Activated naive CD8-positive, alpha-beta T cell treated with anti-CD3 and anti-CD28 coated beads for 36 hours (primary cell): ENCODE results near the gene BPHL. TPM values are rescaled to one million over a fixed set of nuclear protein-coding genes. Genes with fewer than 3 reads are reported as not detected.
"Not testable (repeated sequence)": the region's sequence is repeated elsewhere in the genome, so short reads cannot be mapped to it uniquely, and the experiment has no call there.

Experiments used
- DNase-seq: peaks from one replicate; pipeline ENCODE4 v3.0.0; 2021
- H3K27ac Mint-ChIP-seq: one replicate; pipeline ENCODE4 v1.8.0; 2022; ENCODE audit warnings: mild to moderate bottlenecking, moderate library complexity, mixed read lengths
- H3K27me3 Mint-ChIP-seq: one replicate; pipeline ENCODE4 v1.8.0; 2022; ENCODE audit warnings: mild to moderate bottlenecking, mixed read lengths
- H3K36me3 Mint-ChIP-seq: one replicate; pipeline ENCODE4 v1.8.0; 2021; ENCODE audit warnings: mild to moderate bottlenecking, mixed read lengths
- H3K4me1 Mint-ChIP-seq: one replicate; pipeline ENCODE4 v1.8.0; 2021; ENCODE audit warnings: mixed read lengths
- H3K4me3 Mint-ChIP-seq: one replicate; pipeline ENCODE4 v1.8.0; 2022; ENCODE audit warnings: mild to moderate bottlenecking, moderate library complexity, mixed read lengths
- H3K9me3 Mint-ChIP-seq: one replicate; pipeline ENCODE4 v1.8.0; 2022; ENCODE audit warnings: mixed read lengths
- total RNA-seq, 2 experiments: library from RNA; stranded (reverse); gene quantifications; one replicate each; pipeline ENCODE4 v1.2.3, GENCODE V29; 2021

Gene BPHL
- total RNA-seq, 2 experiments from 2014 or later: 9.3 to 11.2 TPM

DNA sequence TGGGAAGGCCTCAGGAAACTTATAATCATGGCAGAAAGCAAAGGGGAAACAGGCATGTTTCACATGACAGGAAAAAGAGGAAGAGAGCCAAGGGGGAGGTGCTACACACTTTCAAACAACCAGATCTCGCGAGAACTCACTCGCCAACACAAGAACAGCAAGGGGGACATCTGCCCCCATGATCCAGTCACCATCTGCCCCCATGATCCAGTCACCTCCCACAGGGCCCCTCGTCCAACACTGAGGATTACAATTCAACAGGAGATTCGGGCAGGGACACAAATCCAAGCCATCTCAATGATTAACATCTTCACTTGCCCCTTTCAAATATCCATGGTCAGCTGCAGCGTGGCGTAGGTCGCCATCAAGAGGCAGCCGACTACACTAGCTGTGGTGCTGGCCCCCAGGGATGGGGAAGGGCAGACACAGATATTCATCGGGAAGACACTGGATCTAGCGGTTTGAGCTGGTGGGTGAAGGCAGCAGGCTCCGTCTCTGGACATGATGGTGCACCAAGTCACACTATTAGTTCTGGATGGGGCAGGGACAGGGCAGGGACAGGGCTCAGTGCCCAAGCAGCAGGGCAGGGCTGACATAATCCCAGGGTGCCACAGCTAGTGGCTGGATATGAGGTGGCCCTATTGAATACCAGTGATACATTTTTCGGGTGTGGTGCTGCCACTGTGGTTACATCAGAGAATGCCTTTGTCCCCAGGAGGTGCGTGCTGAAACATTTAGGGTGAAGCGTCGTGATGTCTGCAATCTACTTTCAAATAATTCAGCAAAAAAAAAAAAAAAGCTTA, 77.4 kb downstream of the BPHL start:
- H3K36me3 Mint-ChIP-seq: no peaks in the 10 kb centered on the region
- no peak overlapping the region for H3K27ac Mint-ChIP-seq
- H3K9me3 Mint-ChIP-seq: no peaks in the 10 kb centered on the region
- DNase-seq: no peak
- no peaks in the 10 kb centered on the region for H3K4me1 Mint-ChIP-seq
- no peak overlapping the region for H3K4me3 Mint-ChIP-seq
- H3K27me3 Mint-ChIP-seq: no peaks in the 10 kb centered on the region

DNA sequence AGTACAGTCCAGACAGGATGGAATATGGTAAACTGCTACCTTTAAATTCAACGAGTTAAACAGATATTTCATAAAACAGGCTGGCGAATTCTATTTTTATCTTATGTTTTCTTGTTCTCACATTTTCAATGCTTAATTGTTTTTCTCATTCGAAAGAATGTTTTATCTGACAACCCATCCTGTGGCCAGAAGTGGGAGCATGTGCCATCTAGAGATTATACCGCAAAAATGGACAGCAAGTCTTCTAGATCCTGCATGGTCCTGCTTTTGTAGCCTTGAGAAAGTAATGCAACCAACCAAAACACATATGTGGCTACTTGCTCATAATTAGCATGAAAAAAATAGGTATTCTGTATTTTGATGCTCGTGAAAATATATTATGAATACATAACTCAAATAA, 78.3 kb downstream of the BPHL start:
- Mint-ChIP-seq H3K27me3 (no peaks in the 10 kb centered on the region), H3K4me1 (no peaks in the 10 kb centered on the region), H3K9me3 (no peaks in the 10 kb centered on the region), H3K27ac (no peak overlapping the region), H3K36me3 (no peaks in the 10 kb centered on the region), H3K4me3 (no peak overlapping the region)
- DNase-seq: no peak

DNA sequence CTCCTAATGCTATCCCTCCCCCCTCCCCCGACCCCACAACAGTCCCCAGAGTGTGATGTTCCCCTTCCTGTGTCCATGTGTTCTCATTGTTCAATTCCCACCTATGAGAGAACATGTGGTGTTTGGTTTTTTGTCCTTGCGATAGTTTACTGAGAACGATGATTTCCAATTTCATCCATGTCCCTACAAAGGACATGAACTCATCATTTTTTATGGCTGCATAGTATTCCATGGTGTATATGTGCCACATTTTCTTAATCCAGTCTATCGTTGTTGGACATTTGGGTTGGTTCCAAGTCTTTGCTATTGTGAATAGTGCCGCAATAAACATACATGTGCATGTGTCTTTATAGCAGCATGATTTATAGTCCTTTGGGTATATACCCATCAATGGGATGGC, 79.2 kb downstream of the BPHL start:
- not testable (repeated sequence) for H3K36me3 Mint-ChIP-seq, H3K27me3 Mint-ChIP-seq, DNase-seq, H3K27ac Mint-ChIP-seq, H3K9me3 Mint-ChIP-seq, H3K4me3 Mint-ChIP-seq, H3K4me1 Mint-ChIP-seq

DNA sequence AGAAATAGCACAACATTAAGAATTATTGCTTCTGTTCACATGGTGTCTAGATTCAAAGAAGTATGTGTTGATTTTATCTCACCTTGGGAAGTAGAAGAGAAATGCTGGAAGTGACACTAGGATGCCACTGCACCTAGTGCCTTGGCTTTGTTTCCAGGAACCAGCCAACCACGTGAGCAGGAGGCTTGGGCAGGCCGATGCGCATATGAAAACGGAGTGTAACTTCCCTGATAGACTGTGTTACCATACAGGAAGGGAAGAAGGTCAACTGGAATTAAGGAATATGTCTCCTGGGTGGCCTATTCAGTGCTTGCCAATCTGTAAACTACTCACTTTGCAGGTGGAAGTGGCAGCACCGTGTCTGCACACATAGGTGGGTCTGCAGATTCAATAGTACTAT, 80.9 kb downstream of the BPHL start:
- no peaks in the 10 kb centered on the region for H3K36me3 Mint-ChIP-seq
- H3K9me3 Mint-ChIP-seq: peaks cover 6% of the 10 kb centered on the region
- no peaks in the 10 kb centered on the region for H3K4me1 Mint-ChIP-seq
- no peak for DNase-seq
- H3K27ac Mint-ChIP-seq: no peak overlapping the region
- no peak overlapping the region for H3K4me3 Mint-ChIP-seq
- H3K27me3 Mint-ChIP-seq: no peaks in the 10 kb centered on the region

DNA sequence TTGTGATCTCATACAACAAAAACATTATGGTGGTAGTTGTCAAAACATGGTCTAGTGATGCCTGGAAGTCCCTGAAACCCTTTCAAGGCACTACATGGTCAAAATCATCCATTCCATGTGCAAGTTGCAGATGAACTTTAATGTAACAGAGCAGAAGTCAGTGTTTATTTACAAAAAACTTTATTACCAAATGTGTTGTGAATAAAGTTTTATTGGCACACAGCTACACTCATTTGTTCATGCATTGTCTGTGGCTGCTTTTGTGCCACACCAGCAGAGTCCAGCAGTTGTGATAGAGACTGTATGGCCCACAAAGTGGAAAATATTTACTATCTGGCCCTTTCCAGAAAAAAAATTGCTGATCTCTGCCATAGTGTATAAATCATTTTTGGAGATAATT, 82.2 kb downstream of the BPHL start:
- Mint-ChIP-seq H3K27me3 (no peaks in the 10 kb centered on the region), H3K4me1 (no peaks in the 10 kb centered on the region), H3K36me3 (peaks cover 2% of the 10 kb centered on the region), H3K4me3 (no peak overlapping the region), H3K27ac (no peak overlapping the region), H3K9me3 (peaks cover 12% of the 10 kb centered on the region)
- DNase-seq: no peak

DNA sequence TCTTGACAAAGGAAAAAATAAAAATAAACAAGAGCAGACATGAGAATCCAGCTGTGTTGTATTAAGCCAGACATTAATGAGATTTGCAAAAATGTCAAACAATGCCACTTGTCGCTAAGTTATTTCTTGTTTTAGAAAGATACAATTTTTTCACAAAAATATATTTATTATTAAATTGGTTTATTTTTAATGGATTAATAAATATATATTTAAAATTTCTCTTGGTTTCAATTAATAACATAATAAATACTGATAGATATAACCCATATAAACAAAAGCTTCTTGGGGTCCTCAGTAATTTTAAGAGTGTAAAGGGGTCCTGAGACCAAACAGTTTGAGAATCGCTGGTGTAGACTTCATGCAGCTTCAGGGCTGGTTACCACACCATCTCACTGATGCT, 82.9 kb downstream of the BPHL start:
- Mint-ChIP-seq H3K27ac (no peak overlapping the region), H3K9me3 (peaks cover 12% of the 10 kb centered on the region), H3K4me1 (no peaks in the 10 kb centered on the region), H3K4me3 (no peak overlapping the region), H3K27me3 (peaks cover 4% of the 10 kb centered on the region), H3K36me3 (peaks cover 2% of the 10 kb centered on the region)
- DNase-seq: no peak

Other genes with a start within 250 kb of the BPHL start
- 10 to 100 TPM; 51.3 to 51.4 TPM for gene SERPINB9, start 215.4 kb upstream of the BPHL start, total RNA-seq
- gene SERPINB6, start 147.1 kb upstream of the BPHL start, total RNA-seq: 10 to 100 TPM; 54.9 to 56.0 TPM
- 10 to 100 TPM; 12.8 to 13.7 TPM for gene NQO2, start 118.8 kb upstream of the BPHL start, total RNA-seq
- gene RIPK1, start 50.2 kb upstream of the BPHL start, total RNA-seq: 10 to 100 TPM; 13.8 to 15.5 TPM
- 1 to 10 TPM; 1.8 to 2.0 TPM for gene TUBB2A, start 38.8 kb downstream of the BPHL start, total RNA-seq
- under 1 TPM; 0.25 to 0.28 TPM for gene TUBB2B, start 108.9 kb downstream of the BPHL start, total RNA-seq
- 10 to 100 TPM; 36.4 to 38.1 TPM for gene PSMG4, start 140.2 kb downstream of the BPHL start, total RNA-seq